HEK293 (cell line): ENCODE measurements around the gene TXNRD2.

ENCODE experiments used
- KLF10 ChIP-seq: fragments of 450-650 bp; IDR thresholded peaks from 2 replicates; pipeline ENCODE4 v1.5.1; 2018; ENCODE audit warnings: missing biosample characterization, mild to moderate bottlenecking, missing genetic modification characterization
- TF ChIP-seq, protein P1 (sequence below): fragments of 450-650 bp; formaldehyde crosslinking; IDR thresholded peaks from 2 replicates; pipeline ENCODE4 v1.5.1; 2016; ENCODE audit warnings: missing biosample characterization, missing genetic modification characterization

DNA sequence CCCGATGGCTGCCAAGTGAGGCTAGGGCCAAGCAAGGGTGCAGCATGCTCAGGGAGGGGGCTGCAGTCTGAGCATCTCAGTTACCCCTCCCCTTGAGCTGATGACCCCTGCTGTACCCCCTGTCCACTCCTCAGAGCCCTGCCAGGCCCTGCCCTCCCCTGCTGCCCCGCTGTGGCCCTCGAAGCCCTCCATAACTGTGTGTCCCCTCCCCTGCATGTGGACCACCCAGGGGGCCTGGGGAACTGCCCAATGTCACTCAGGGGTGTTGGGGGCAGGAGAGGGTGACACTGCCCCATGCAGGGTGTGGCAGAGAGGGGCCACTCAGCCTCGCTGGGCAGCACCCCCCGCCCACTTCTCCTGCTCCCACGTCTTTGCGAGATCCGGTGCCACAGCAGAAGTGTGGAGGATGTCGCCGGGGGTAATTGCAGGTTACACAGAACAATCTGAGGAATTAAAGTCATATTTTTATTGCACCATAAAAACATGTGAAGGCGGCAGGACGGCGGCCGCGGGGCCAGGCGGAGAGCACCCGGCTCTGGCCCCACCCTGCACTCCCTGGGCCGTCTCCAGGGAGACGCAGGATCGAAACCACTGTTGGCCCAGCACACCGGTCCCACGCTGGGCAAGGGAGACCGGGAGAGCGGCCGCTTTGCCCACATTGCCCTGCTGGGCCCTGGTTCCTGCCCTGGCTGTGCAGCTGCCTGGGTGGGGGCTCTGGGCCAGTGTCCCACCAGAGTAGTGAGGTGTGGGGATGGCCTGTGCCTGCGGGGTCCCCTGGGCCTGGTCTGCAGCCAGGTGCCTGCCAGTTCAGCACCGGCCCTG is 68.3 kb downstream of the TXNRD2 start:
- TF ChIP-seq KLF10 (tag by site-specific recombination): no peak
- TF ChIP-seq, protein P1, sequence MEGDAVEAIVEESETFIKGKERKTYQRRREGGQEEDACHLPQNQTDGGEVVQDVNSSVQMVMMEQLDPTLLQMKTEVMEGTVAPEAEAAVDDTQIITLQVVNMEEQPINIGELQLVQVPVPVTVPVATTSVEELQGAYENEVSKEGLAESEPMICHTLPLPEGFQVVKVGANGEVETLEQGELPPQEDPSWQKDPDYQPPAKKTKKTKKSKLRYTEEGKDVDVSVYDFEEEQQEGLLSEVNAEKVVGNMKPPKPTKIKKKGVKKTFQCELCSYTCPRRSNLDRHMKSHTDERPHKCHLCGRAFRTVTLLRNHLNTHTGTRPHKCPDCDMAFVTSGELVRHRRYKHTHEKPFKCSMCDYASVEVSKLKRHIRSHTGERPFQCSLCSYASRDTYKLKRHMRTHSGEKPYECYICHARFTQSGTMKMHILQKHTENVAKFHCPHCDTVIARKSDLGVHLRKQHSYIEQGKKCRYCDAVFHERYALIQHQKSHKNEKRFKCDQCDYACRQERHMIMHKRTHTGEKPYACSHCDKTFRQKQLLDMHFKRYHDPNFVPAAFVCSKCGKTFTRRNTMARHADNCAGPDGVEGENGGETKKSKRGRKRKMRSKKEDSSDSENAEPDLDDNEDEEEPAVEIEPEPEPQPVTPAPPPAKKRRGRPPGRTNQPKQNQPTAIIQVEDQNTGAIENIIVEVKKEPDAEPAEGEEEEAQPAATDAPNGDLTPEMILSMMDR: no peak
